Spleen (tissue), 11 donors: Measurements from ENCODE around the gene DPYSL5. TPM values are rescaled to one million over a fixed set of nuclear protein-coding genes. Genes with fewer than 3 reads are reported as not detected.

ENCODE experiments used
- DNase-seq: peaks from one replicate; pipeline ENCODE4 v3.0.0-alpha.2; 2020
- H3K27ac ChIP-seq, 8 donors: fragments of 200-600 bp; sonication (generic) in 7 of 8; 1 replicate in 4 of 8; 2 replicates in 4 of 8; pipeline versions ENCODE4 v1.5.0 to v1.8.0; 2016 to 2021; ENCODE audit warnings: inconsistent platforms in 4 of 8, mild to moderate bottlenecking in 4 of 8, moderate library complexity in 1 of 8
- H3K27me3 ChIP-seq, 7 donors: fragments of 200-600 bp; sonication (generic) in 6 of 7; replicated peaks in 1 of 7; 1 replicate in 4 of 7; 2 replicates in 3 of 7; pipeline versions ENCODE4 v1.5.0 to v1.8.0; 2016 to 2021; ENCODE audit warnings: inconsistent platforms in 3 of 7, mild to moderate bottlenecking in 1 of 7
- H3K36me3 ChIP-seq, 6 donors: fragments of 200-600 bp; sonication (generic) in 5 of 6; 1 replicate in 4 of 6; 2 replicates in 2 of 6; pipeline versions ENCODE4 v1.5.0 to v1.8.0; 2016 to 2021; ENCODE audit warnings: inconsistent platforms in 2 of 6
- H3K4me1 ChIP-seq, 6 donors: fragments of 200-600 bp; sonication (generic) in 5 of 6; 1 replicate in 3 of 6; 2 replicates in 3 of 6; pipeline versions ENCODE4 v1.5.0 to v1.8.0; 2016 to 2021; ENCODE audit warnings: inconsistent platforms in 3 of 6
- H3K4me3 ChIP-seq, 8 donors: fragments of 200-600 bp; sonication (generic) in 7 of 8; 1 replicate in 4 of 8; 2 replicates in 4 of 8; pipeline versions ENCODE4 v1.5.0 to v1.8.0; 2016 to 2021; ENCODE audit warnings: inconsistent platforms in 4 of 8, mild to moderate bottlenecking in 4 of 8, moderate library complexity in 2 of 8
- H3K9me3 ChIP-seq, 8 donors: fragments of 200-600 bp; sonication (generic) in 7 of 8; 1 replicate in 4 of 8; 2 replicates in 4 of 8; pipeline versions ENCODE4 v1.5.0 to v1.8.0; 2016 to 2021; ENCODE audit warnings: inconsistent platforms in 4 of 8
- POLR2A ChIP-seq, 3 donors: fragments of 450-650 bp; IDR thresholded peaks; one replicate each; pipeline ENCODE4 v1.5.1; 2017; ENCODE audit warnings: antibody characterized with exemption in 3 of 3, mild to moderate bottlenecking in 1 of 3
- POLR2AphosphoS5 ChIP-seq, 3 donors: sonication (generic); formaldehyde crosslinking; IDR thresholded peaks; one replicate each; pipeline ENCODE4 v1.5.1; 2017; ENCODE audit warnings: antibody characterized with exemption in 3 of 3
- WGBS, 5 donors: extraction: QIAGEN DNeasy Blood & Tissue Kit in 3 of 5; methylation state at CpG; one replicate each; pipeline versions ENCODE4 v1.1.5 to v1.1.7; 2013 to 2018; 5-methylcytosine and 5-hydroxymethylcytosine counted together
- intact Hi-C: fragments of 100-400 bp; cut with DNase I; formaldehyde crosslinking; loops from one replicate; pipeline ENCODE4 v1.15.0; 2023; ENCODE audit warnings: low total_unique reads
- polyA plus RNA-seq, 3 donors: library from polyadenylated mRNA; stranded (reverse); fragments of 200-250 nt; gene quantifications; one replicate each; pipeline ENCODE4 v1.2.1, GENCODE V29; 2013
- total RNA-seq, 7 donors: library from RNA; depleted of rRNA in 3 of 7; stranded (reverse); fragments of >200 nt in 3 of 7; fragmentation: NEBNext Ultra II Directional in 4 of 7; extraction: Animal tissue kit (Norgen Biotek cat#: 25700) in 4 of 7; gene quantifications; one replicate each; pipeline versions ENCODE4 v1.1.0 to v1.2.1, GENCODE V29; 2016 to 2021
- TF ChIP-seq, protein P1 (sequence below), 11 experiments: fragments of 200-600 bp in 7 of 11; fragments of 450-650 bp in 4 of 11; sonication (generic) in 4 of 11; IDR thresholded peaks in 8 of 11; conservative IDR thresholded peaks in 3 of 11; 1 replicate in 7 of 11; 2 replicates in 4 of 11; pipeline versions ENCODE4 v1.4.0 to v1.8.0; 2016 to 2021; ENCODE audit warnings: antibody characterized with exemption in 11 of 11, inconsistent platforms in 4 of 11, mild to moderate bottlenecking in 1 of 11
- donor health status: healthy with polysubstance abuse.
- donor health status: DM: no; HTN: no; CAD: no; lungs with moderate emphysema.
- donor health status: DM: no; HTN: no; CAD: no.
- donor health status: Bipolar disorder and iron deficiency.
- donor health status: healthy.
- donor health status: DM: no; HTN: no; CAD: no.
- donor health status: DM: yes; HTN: yes; CAD: no.

Gene DPYSL5
- total and polyA plus RNA-seq, 10 donors, result 0.02 to 0.07 (median 0.02) TPM; not detected in 7

GRCh38 chr2:26852405-26853306, 4.7 kb downstream of the DPYSL5 start:
- 65 to 76% (median 67%) methylated on average over 7 of the region's 7 CpGs for WGBS, 5 donors
- no peaks in the 10 kb centered on the region for H3K36me3 ChIP-seq
- intact Hi-C loops, result no loop called here
- H3K4me3 ChIP-seq, result no peak overlapping the region
- H3K4me1 ChIP-seq, result peaks cover 21 to 30% (median 24%) of the 10 kb centered on the region in 6 donors
- H3K27ac ChIP-seq, result no peak overlapping the region
- H3K27me3 ChIP-seq, result peaks cover 13 to 67% (median 44%) of the 10 kb centered on the region in 7 donors
- peak in 1 of 3 donors; percentile 45 for TF ChIP-seq POLR2AphosphoS5 (IDR thresholded peaks at IDR 0.05)
- TF ChIP-seq, protein P1, sequence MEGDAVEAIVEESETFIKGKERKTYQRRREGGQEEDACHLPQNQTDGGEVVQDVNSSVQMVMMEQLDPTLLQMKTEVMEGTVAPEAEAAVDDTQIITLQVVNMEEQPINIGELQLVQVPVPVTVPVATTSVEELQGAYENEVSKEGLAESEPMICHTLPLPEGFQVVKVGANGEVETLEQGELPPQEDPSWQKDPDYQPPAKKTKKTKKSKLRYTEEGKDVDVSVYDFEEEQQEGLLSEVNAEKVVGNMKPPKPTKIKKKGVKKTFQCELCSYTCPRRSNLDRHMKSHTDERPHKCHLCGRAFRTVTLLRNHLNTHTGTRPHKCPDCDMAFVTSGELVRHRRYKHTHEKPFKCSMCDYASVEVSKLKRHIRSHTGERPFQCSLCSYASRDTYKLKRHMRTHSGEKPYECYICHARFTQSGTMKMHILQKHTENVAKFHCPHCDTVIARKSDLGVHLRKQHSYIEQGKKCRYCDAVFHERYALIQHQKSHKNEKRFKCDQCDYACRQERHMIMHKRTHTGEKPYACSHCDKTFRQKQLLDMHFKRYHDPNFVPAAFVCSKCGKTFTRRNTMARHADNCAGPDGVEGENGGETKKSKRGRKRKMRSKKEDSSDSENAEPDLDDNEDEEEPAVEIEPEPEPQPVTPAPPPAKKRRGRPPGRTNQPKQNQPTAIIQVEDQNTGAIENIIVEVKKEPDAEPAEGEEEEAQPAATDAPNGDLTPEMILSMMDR (IDR thresholded peaks at IDR 0.05 in 8 of 11, conservative IDR thresholded peaks at IDR 0.05 in 3 of 11), result no peak
- no peak for TF ChIP-seq POLR2A (IDR thresholded peaks at IDR 0.05)
- no peaks in the 10 kb centered on the region for H3K9me3 ChIP-seq
- no peak for DNase-seq

GRCh38 chr2:26853751-26854150, 5.8 kb downstream of the DPYSL5 start:
- DNase-seq, result no peak
- Histone ChIP-seq H3K27me3 (peaks cover 10 to 67% (median 34%) of the 10 kb centered on the region in 7 donors), H3K4me3 (no peak overlapping the region), H3K27ac (no peak overlapping the region), H3K36me3 (no peaks in the 10 kb centered on the region), H3K9me3 (no peaks in the 10 kb centered on the region), H3K4me1 (peaks cover 10 to 19% (median 13%) of the 10 kb centered on the region in 6 donors)
- TF ChIP-seq POLR2A (IDR thresholded peaks at IDR 0.05) (no peak), POLR2AphosphoS5 (IDR thresholded peaks at IDR 0.05) (no peak)
- TF ChIP-seq, protein P1 (IDR thresholded peaks at IDR 0.05 in 8 of 11, conservative IDR thresholded peaks at IDR 0.05 in 3 of 11), result no peak
- intact Hi-C loops, result no loop called here

DNA sequence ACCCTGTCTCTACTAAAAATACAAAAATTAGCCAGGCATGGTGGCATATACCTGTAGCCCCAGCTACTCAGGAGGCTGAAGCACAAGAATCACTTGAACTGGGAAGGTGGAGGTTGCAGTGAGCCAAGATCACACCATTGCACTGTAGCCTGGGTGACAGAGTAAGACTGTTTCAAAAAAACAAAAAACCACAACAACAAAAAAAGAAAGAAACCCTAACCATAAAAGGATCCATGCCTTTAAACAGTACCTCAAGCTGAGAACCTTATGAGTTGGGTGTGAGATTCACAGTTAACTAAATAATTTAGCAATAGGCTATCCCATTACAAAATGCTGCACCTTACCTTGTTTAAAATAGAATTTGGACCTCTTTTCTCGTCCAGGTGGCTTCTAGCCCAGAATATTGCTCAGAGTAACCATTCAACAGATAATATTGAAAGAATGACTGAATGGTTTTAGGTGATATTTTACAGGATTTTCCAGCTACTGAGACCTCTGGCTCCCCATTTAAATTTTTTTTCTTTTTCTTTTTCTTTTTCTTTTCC, 6.4 kb downstream of the DPYSL5 start:
- Histone ChIP-seq H3K27ac (no peak overlapping the region), H3K36me3 (no peaks in the 10 kb centered on the region), H3K4me1 (peaks cover 4 to 13% (median 7%) of the 10 kb centered on the region in 6 donors), H3K4me3 (no peak overlapping the region), H3K27me3 (peaks cover 4 to 65% (median 28%) of the 10 kb centered on the region in 7 donors), H3K9me3 (no peaks in the 10 kb centered on the region)
- intact Hi-C loops, result no loop called here
- no peak for DNase-seq
- WGBS, 5 donors, result 61 to 85% (median 72%) methylated on average over 1 of the region's 1 CpG
- no peak for TF ChIP-seq POLR2A (IDR thresholded peaks at IDR 0.05)
- no peak for TF ChIP-seq POLR2AphosphoS5 (IDR thresholded peaks at IDR 0.05)
- TF ChIP-seq, protein P1 (IDR thresholded peaks at IDR 0.05 in 8 of 11, conservative IDR thresholded peaks at IDR 0.05 in 3 of 11), result no peak

DNA sequence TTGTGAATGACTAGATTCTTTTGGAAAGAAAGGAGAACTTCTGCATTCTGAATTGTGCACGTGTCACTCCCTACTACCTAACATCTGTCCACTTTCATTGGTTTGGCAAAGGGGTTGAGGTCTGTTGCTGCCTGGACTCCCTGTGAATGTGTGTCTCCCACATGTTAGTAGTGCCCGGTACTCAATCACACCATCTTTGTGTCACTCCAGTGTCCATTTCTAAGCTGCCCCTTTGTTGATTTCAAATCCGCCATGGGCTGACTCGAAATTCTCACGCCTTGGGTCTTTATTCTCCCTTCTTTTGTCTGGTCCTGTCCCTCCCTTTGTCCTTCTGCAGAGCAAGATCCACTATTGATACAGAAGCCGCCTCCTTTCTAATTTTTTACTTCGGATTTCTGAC, 7.5 kb downstream of the DPYSL5 start:
- WGBS, 5 donors, result 77 to 86% (median 80%) methylated on average over 7 of the region's 7 CpGs
- DNase-seq, result no peak
- no peaks in the 10 kb centered on the region for H3K36me3 ChIP-seq
- no peaks in the 10 kb centered on the region for H3K9me3 ChIP-seq
- TF ChIP-seq POLR2A (IDR thresholded peaks at IDR 0.05) (no peak), POLR2AphosphoS5 (IDR thresholded peaks at IDR 0.05) (no peak)
- TF ChIP-seq, protein P1 (IDR thresholded peaks at IDR 0.05 in 8 of 11, conservative IDR thresholded peaks at IDR 0.05 in 3 of 11), result no peak
- H3K4me1 ChIP-seq, result peaks cover 0 to 6% (median 0%) of the 10 kb centered on the region in 6 donors
- no peak overlapping the region for H3K27ac ChIP-seq
- intact Hi-C loops, result no loop called here
- H3K27me3 ChIP-seq, result peaks cover 0 to 65% (median 17%) of the 10 kb centered on the region in 7 donors
- H3K4me3 ChIP-seq, result no peak overlapping the region
